ENCODE data around the gene TOM1L2.

The TOM1L2 gene

DNA sequence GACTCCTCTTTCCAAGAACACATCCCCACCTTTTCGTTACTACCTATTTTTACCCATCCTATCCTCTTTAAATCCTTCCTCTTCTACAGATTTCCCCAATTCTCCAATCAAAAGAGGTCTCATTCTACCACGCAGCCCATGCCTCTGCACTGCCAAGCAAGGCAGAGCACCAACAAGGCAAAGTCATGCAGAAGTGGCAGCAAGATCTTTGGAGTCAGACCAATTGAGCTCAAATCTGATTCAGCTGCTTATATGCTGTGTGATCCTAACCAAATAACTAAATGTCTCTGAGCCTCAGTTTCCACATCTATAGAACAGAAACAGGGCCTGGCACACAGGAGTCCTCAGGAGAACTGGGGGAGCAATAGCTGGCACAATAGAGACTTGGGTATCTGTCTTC, 41.0 kb downstream of the TOM1L2 start:
- no peak overlapping the region for H3K4me3 ChIP-seq (replicated peaks; ENCODE audit: insufficient read depth, low read length)
- DNase-seq (ENCODE audit: low read depth in 1 of 2, low spot score in 1 of 2), result no peak
- H3K27ac ChIP-seq (replicated peaks), result no peak overlapping the region
- no peaks in the 10 kb centered on the region for H3K27me3 ChIP-seq (ENCODE audit: insufficient read depth, poor library complexity, severe bottlenecking)
- TF ChIP-seq GABPA (IDR thresholded peaks at IDR 0.05; ENCODE audit: low read depth), result no peak
- no peak for TF ChIP-seq SPI1 (IDR thresholded peaks at IDR 0.05; ENCODE audit: borderline replicate concordance, low read depth)
- TF ChIP-seq, protein P1, sequence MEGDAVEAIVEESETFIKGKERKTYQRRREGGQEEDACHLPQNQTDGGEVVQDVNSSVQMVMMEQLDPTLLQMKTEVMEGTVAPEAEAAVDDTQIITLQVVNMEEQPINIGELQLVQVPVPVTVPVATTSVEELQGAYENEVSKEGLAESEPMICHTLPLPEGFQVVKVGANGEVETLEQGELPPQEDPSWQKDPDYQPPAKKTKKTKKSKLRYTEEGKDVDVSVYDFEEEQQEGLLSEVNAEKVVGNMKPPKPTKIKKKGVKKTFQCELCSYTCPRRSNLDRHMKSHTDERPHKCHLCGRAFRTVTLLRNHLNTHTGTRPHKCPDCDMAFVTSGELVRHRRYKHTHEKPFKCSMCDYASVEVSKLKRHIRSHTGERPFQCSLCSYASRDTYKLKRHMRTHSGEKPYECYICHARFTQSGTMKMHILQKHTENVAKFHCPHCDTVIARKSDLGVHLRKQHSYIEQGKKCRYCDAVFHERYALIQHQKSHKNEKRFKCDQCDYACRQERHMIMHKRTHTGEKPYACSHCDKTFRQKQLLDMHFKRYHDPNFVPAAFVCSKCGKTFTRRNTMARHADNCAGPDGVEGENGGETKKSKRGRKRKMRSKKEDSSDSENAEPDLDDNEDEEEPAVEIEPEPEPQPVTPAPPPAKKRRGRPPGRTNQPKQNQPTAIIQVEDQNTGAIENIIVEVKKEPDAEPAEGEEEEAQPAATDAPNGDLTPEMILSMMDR (IDR thresholded peaks at IDR 0.05; ENCODE audit: insufficient read depth, low read length), result no peak
- no peak for TF ChIP-seq POLR2AphosphoS5 (IDR thresholded peaks at IDR 0.05; ENCODE audit: low read depth)
- TF ChIP-seq, protein P2, sequence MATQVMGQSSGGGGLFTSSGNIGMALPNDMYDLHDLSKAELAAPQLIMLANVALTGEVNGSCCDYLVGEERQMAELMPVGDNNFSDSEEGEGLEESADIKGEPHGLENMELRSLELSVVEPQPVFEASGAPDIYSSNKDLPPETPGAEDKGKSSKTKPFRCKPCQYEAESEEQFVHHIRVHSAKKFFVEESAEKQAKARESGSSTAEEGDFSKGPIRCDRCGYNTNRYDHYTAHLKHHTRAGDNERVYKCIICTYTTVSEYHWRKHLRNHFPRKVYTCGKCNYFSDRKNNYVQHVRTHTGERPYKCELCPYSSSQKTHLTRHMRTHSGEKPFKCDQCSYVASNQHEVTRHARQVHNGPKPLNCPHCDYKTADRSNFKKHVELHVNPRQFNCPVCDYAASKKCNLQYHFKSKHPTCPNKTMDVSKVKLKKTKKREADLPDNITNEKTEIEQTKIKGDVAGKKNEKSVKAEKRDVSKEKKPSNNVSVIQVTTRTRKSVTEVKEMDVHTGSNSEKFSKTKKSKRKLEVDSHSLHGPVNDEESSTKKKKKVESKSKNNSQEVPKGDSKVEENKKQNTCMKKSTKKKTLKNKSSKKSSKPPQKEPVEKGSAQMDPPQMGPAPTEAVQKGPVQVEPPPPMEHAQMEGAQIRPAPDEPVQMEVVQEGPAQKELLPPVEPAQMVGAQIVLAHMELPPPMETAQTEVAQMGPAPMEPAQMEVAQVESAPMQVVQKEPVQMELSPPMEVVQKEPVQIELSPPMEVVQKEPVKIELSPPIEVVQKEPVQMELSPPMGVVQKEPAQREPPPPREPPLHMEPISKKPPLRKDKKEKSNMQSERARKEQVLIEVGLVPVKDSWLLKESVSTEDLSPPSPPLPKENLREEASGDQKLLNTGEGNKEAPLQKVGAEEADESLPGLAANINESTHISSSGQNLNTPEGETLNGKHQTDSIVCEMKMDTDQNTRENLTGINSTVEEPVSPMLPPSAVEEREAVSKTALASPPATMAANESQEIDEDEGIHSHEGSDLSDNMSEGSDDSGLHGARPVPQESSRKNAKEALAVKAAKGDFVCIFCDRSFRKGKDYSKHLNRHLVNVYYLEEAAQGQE (IDR thresholded peaks at IDR 0.05; ENCODE audit: insufficient replicate concordance, low read depth), result no peak

- no peak for DNase-seq (ENCODE audit: low read depth in 1 of 2, low spot score in 1 of 2)
- no peak for TF ChIP-seq SPI1 (IDR thresholded peaks at IDR 0.05; ENCODE audit: borderline replicate concordance, low read depth)
- no peak for TF ChIP-seq POLR2AphosphoS5 (IDR thresholded peaks at IDR 0.05; ENCODE audit: low read depth)
- TF ChIP-seq, protein P1 (IDR thresholded peaks at IDR 0.05; ENCODE audit: insufficient read depth, low read length), result no peak
- TF ChIP-seq, protein P2 (IDR thresholded peaks at IDR 0.05; ENCODE audit: insufficient replicate concordance, low read depth), result no peak
- TF ChIP-seq GABPA (IDR thresholded peaks at IDR 0.05; ENCODE audit: low read depth), result no peak
- Histone ChIP-seq H3K27me3 (ENCODE audit: insufficient read depth, poor library complexity, severe bottlenecking) (no peaks in the 10 kb centered on the region), H3K27ac (replicated peaks) (no peak overlapping the region), H3K4me3 (replicated peaks; ENCODE audit: insufficient read depth, low read length) (no peak overlapping the region)
Measured at GRCh38 chr17:17930674-17931073, 41.5 kb downstream of the TOM1L2 start.

- Histone ChIP-seq H3K4me3 (replicated peaks; ENCODE audit: insufficient read depth, low read length) (no peak overlapping the region), H3K27me3 (ENCODE audit: insufficient read depth, poor library complexity, severe bottlenecking) (no peaks in the 10 kb centered on the region), H3K27ac (replicated peaks) (no peak overlapping the region)
- DNase-seq (ENCODE audit: low read depth in 1 of 2, low spot score in 1 of 2), result no peak
- TF ChIP-seq, protein P2 (IDR thresholded peaks at IDR 0.05; ENCODE audit: insufficient replicate concordance, low read depth), result no peak
- TF ChIP-seq GABPA (IDR thresholded peaks at IDR 0.05; ENCODE audit: low read depth) (no peak), POLR2AphosphoS5 (IDR thresholded peaks at IDR 0.05; ENCODE audit: low read depth) (no peak), SPI1 (IDR thresholded peaks at IDR 0.05; ENCODE audit: borderline replicate concordance, low read depth) (no peak)
- TF ChIP-seq, protein P1 (IDR thresholded peaks at IDR 0.05; ENCODE audit: insufficient read depth, low read length), result no peak
Measured at GRCh38 chr17:17929655-17930380, 42.4 kb downstream of the TOM1L2 start.
